Measurements from ENCODE around the gene MAPK13. TPM values are rescaled to one million over a fixed set of nuclear protein-coding genes. Genes with fewer than 3 reads are reported as not detected.
"Not testable (repeated sequence)": the region's sequence is repeated elsewhere in the genome, so short reads cannot be mapped to it uniquely, and the experiment has no call there.

Gene MAPK13
- total RNA-seq, 1 experiment from 2014 or later = 52.3 TPM

- peak; percentile 94 for DNase-seq
- Mint-ChIP-seq H3K4me1 (ENCODE audit: low read depth, unreplicated experiment) (peaks cover 25% of the 10 kb centered on the region), H3K9me3 (ENCODE audit: low read depth, unreplicated experiment) (no peaks in the 10 kb centered on the region), H3K4me3 (ENCODE audit: low read depth, unreplicated experiment) (peak overlapping the region; percentile 9), H3K36me3 (ENCODE audit: insufficient read depth, unreplicated experiment) (peaks cover 22% of the 10 kb centered on the region), H3K27me3 (ENCODE audit: unreplicated experiment) (no peaks in the 10 kb centered on the region), H3K27ac (ENCODE audit: unreplicated experiment) (peak overlapping the region; percentile 17)
- CTCF ChIA-PET = interaction anchor here (0.6 to 1.7 kb wide), 6 partner anchors 65 to 542 kb away, joined by 3 to 6 read pairs (median 4); no protein-coding TSS in a partner anchor
- no TSS peak for BruUV-seq (replicated peaks)
- intact Hi-C loops (cut with micrococcal nuclease; ENCODE audit: unreplicated experiment) = loop anchor here (1.0 to 5.0 kb wide), 3 partner anchors 74 to 237 kb away; partner anchors contain the start of gene BRPF3
- TF ChIP-seq CTCF (IDR thresholded peaks at IDR 0.05; ENCODE audit: unreplicated experiment) = peak; percentile 77
These were observed 6.8 kb upstream of the MAPK13 start for GRCh38 chr6:36123270-36124139.

GRCh38 chr6:36124346-36124745, 6.0 kb upstream of the MAPK13 start:
- Mint-ChIP-seq H3K4me1 (ENCODE audit: low read depth, unreplicated experiment) (peaks cover 27% of the 10 kb centered on the region), H3K36me3 (ENCODE audit: insufficient read depth, unreplicated experiment) (peaks cover 21% of the 10 kb centered on the region), H3K4me3 (ENCODE audit: low read depth, unreplicated experiment) (peak overlapping the region; percentile 9)
- not testable (repeated sequence) for H3K27ac Mint-ChIP-seq (ENCODE audit: unreplicated experiment); BruUV-seq (replicated peaks); H3K27me3 Mint-ChIP-seq (ENCODE audit: unreplicated experiment); DNase-seq; H3K9me3 Mint-ChIP-seq (ENCODE audit: low read depth, unreplicated experiment)
- CTCF ChIA-PET = interaction anchor here (0.9 to 1.7 kb wide), 3 partner anchors 81 to 237 kb away, joined by 3 to 6 read pairs (median 5); no protein-coding TSS in a partner anchor
- intact Hi-C loops (cut with micrococcal nuclease; ENCODE audit: unreplicated experiment) = loop anchor here (5.0 kb wide), 2 partner anchors 73 to 178 kb away; partner anchors contain the start of gene BRPF3

GRCh38 chr6:36124881-36125280, 5.4 kb upstream of the MAPK13 start:
- H3K4me3 Mint-ChIP-seq (ENCODE audit: low read depth, unreplicated experiment) = no peak overlapping the region
- H3K27ac Mint-ChIP-seq (ENCODE audit: unreplicated experiment) = no peak overlapping the region
- H3K4me1 Mint-ChIP-seq (ENCODE audit: low read depth, unreplicated experiment) = peaks cover 32% of the 10 kb centered on the region
- no TSS peak for BruUV-seq (replicated peaks)
- CTCF ChIA-PET = no interaction called here
- no peaks in the 10 kb centered on the region for H3K9me3 Mint-ChIP-seq (ENCODE audit: low read depth, unreplicated experiment)
- peaks cover 26% of the 10 kb centered on the region for H3K36me3 Mint-ChIP-seq (ENCODE audit: insufficient read depth, unreplicated experiment)
- DNase-seq = no peak
- intact Hi-C loops (cut with micrococcal nuclease; ENCODE audit: unreplicated experiment) = loop anchor here (5.0 kb wide), 2 partner anchors 72 to 177 kb away; partner anchors contain the start of gene BRPF3
- no peaks in the 10 kb centered on the region for H3K27me3 Mint-ChIP-seq (ENCODE audit: unreplicated experiment)
- no peak for TF ChIP-seq CTCF (IDR thresholded peaks at IDR 0.05; ENCODE audit: unreplicated experiment)

- Mint-ChIP-seq H3K27me3 (ENCODE audit: unreplicated experiment) (no peaks in the 10 kb centered on the region), H3K27ac (ENCODE audit: unreplicated experiment) (no peak overlapping the region), H3K36me3 (ENCODE audit: insufficient read depth, unreplicated experiment) (peaks cover 28% of the 10 kb centered on the region), H3K4me3 (ENCODE audit: low read depth, unreplicated experiment) (no peak overlapping the region), H3K4me1 (ENCODE audit: low read depth, unreplicated experiment) (peaks cover 32% of the 10 kb centered on the region), H3K9me3 (ENCODE audit: low read depth, unreplicated experiment) (no peaks in the 10 kb centered on the region)
- no peak for DNase-seq
- TF ChIP-seq CTCF (IDR thresholded peaks at IDR 0.05; ENCODE audit: unreplicated experiment) = no peak
- CTCF ChIA-PET = no interaction called here
- BruUV-seq (replicated peaks) = no TSS peak
- intact Hi-C loops (cut with micrococcal nuclease; ENCODE audit: unreplicated experiment) = no loop called here
These were observed 4.7 kb upstream of the MAPK13 start for GRCh38 chr6:36125575-36125974.
